Activated CD4-positive, alpha-beta T cell treated with anti-CD3 and anti-CD28 coated beads, Interleukin-2, amount 10 ng/mL, durations not matched to agents 24 days and 14 days (primary cell): ENCODE results near the gene CCDC184. TPM values are rescaled to one million over a fixed set of nuclear protein-coding genes. Genes with fewer than 3 reads are reported as not detected.

Source experiments
- DNase-seq: peaks from one replicate; pipeline ENCODE4 v3.0.0; 2022
- H3K27ac Mint-ChIP-seq: one replicate; pipeline ENCODE4 v1.8.0; 2022; ENCODE audit warnings: mild to moderate bottlenecking, mixed read lengths
- H3K27me3 Mint-ChIP-seq: one replicate; pipeline ENCODE4 v1.8.0; 2022; ENCODE audit warnings: mixed read lengths
- H3K36me3 Mint-ChIP-seq: one replicate; pipeline ENCODE4 v1.8.0; 2022; ENCODE audit warnings: low read depth, mild to moderate bottlenecking, mixed read lengths
- H3K4me1 Mint-ChIP-seq: one replicate; pipeline ENCODE4 v1.8.0; 2021; ENCODE audit warnings: mixed read lengths
- H3K4me3 Mint-ChIP-seq: one replicate; pipeline ENCODE4 v1.8.0; 2022; ENCODE audit warnings: mild to moderate bottlenecking, moderate library complexity, mixed read lengths
- H3K9me3 Mint-ChIP-seq: one replicate; pipeline ENCODE4 v1.8.0; 2021; ENCODE audit warnings: mixed read lengths
- intact Hi-C: fragments of 100-400 bp; cut with micrococcal nuclease; formaldehyde crosslinking; loops from one replicate; pipeline ENCODE4 v1.15.1; 2023
- total RNA-seq: library from RNA; stranded (reverse); gene quantifications from 2 replicates; pipeline ENCODE4 v1.2.3, GENCODE V29; 2022

The CCDC184 gene
- total RNA-seq, 1 donor from 2014 or later = 0.44 TPM

DNA sequence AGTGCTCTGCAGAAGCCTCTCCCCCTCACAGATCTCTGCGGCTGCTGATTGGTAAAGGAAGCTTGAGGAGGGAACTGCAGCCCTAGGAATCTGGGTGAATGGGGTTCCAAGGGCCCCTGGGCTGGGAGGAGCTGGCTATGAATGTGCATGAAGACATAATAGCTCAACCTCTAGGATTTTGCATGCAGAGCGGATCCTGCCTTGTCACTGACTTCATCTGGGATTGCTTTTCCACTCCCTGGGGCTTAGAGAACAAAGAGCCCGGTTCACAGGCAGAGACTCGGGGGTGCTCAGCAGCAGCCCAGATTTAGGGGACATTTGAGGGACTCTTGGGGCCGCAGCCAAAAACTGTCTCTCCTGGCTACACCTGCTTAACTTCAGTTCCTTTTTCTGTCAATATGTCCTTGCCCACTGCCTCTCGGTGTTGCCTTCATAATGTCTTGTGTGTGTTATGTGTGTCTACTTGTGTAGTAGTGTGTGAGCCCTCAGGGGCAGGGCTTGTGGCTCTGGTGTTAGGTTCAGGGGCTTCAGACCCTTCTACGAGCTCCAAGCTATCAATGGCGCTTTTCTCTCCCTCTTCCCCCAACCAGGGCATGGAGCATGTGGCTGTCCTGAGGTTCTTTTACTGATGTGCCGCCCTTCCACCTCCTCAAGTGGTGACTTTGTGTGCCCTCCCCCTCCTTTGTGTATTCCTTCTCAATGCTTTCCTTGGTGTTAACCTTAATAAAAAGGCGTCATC is 1.9 kb downstream of the CCDC184 start:
- Mint-ChIP-seq H3K27me3 (peaks cover 64% of the 10 kb centered on the region), H3K4me1 (peaks cover 29% of the 10 kb centered on the region), H3K27ac (no peak overlapping the region), H3K36me3 (peaks cover 2% of the 10 kb centered on the region), H3K4me3 (peak overlapping the region; percentile 95), H3K9me3 (no peaks in the 10 kb centered on the region)
- peak; percentile 57 for DNase-seq
- intact Hi-C loops = loop anchor here (5.0 to 10.0 kb wide), 5 partner anchors 183 to 629 kb away; partner anchors contain the start of genes CACNB3, COL2A1, TMEM106C and VDR

DNA sequence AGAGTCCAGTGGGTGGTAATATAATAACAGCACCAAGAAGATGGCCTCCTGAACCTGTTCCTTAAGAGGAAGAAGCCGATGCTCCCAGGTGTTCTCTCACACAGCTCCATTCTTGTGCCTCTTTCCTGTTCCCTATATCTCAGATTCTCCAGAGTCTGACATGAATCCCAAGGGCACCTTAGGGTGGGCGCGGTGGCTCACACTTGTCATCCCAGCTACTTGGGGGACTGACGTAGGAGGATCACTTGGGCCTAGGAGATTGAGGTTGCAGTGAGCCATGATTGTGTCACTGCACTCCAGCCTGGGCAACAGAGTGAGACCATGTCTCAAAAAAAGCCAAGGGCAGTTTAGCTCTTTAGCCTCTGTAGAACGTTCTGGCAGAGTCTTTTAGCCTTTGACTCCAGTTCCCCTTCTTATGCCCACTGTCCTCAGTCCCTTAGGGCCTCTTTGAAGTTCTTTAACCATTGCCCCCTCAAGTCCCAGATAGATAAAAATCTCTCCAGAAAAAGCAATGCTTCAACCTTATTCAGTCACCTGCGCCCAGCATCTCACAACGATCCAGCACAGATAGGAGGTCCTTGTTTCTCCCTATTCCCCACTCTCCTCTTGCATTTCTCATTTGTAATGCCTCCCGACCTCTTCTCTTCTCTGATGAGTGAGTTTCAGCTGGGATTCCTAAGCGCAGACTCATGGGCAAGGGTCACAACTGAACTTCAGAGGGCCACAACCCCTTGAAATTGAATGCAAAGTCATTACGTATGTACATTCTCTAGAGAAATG is 4.7 kb downstream of the CCDC184 start:
- Mint-ChIP-seq H3K4me3 (no peak overlapping the region), H3K27ac (no peak overlapping the region), H3K36me3 (peaks cover 2% of the 10 kb centered on the region), H3K27me3 (peaks cover 62% of the 10 kb centered on the region), H3K9me3 (no peaks in the 10 kb centered on the region), H3K4me1 (peaks cover 15% of the 10 kb centered on the region)
- intact Hi-C loops = loop anchor here (5.0 to 10.0 kb wide), 5 partner anchors 186 to 627 kb away; partner anchors contain the start of genes CACNB3, COL2A1, TMEM106C and VDR
- DNase-seq = peak; percentile 56

DNA sequence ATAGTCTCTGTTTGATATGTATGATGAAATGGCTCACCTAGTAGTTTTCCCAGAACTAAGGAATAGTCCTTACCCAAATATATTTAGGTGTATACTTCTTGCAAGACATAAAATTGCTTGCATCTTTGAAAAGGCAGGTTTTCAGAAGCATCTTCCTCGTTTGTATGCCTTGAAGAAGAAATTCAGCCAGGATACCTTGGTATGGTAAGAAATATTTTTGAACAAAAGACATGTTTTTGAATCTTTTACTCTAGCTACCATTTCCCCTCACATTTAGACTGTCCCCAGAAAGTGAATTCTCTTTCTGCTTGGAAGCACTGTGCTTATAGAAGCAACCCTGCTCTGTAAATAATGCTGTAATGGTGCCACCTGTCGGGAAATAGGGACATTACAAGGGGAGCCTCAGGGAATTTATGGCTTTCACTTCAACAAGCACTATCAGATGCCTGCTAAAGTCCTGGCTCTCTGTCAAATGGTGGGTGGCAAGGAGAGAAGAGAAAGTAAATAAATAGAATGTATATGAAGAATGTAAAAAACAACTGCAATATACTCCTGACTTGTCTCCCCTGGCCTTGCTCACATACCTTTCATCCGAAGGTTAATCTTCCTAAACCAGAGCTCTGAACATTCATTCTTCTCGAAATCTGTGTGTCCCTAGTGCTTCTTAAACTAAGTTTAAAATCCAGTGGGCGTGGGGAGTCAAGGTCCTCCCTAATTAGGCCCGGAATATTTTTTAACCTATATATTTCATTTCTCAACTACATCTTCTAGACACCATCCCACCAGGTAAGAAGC is 6.1 kb downstream of the CCDC184 start:
- DNase-seq = peak; percentile 92
- intact Hi-C loops = loop anchor here (5.0 to 10.0 kb wide), 5 partner anchors 187 to 625 kb away; partner anchors contain the start of genes CACNB3, COL2A1, TMEM106C and VDR
- H3K4me3 Mint-ChIP-seq = no peak overlapping the region
- peaks cover 67% of the 10 kb centered on the region for H3K27me3 Mint-ChIP-seq
- no peaks in the 10 kb centered on the region for H3K9me3 Mint-ChIP-seq
- H3K4me1 Mint-ChIP-seq = peaks cover 15% of the 10 kb centered on the region
- H3K36me3 Mint-ChIP-seq = peaks cover 2% of the 10 kb centered on the region
- H3K27ac Mint-ChIP-seq = no peak overlapping the region

- H3K27me3 Mint-ChIP-seq = peaks cover 60% of the 10 kb centered on the region
- intact Hi-C loops = no loop called here
Measured at GRCh38 chr12:48191096-48191495, 7.7 kb downstream of the CCDC184 start.

GRCh38 chr12:48192861-48193260 is 9.4 kb downstream of the CCDC184 start:
- peaks cover 8% of the 10 kb centered on the region for H3K4me1 Mint-ChIP-seq
- peaks cover 51% of the 10 kb centered on the region for H3K27me3 Mint-ChIP-seq
- no peaks in the 10 kb centered on the region for H3K9me3 Mint-ChIP-seq
- DNase-seq = peak; percentile 26
- intact Hi-C loops = no loop called here
- no peak overlapping the region for H3K27ac Mint-ChIP-seq
- no peak overlapping the region for H3K4me3 Mint-ChIP-seq
- H3K36me3 Mint-ChIP-seq = no peaks in the 10 kb centered on the region

More at GRCh38 chr12:48191096-48191495, 7.7 kb downstream of the CCDC184 start:
- Mint-ChIP-seq H3K27ac (no peak overlapping the region), H3K4me3 (no peak overlapping the region), H3K9me3 (no peaks in the 10 kb centered on the region), H3K4me1 (peaks cover 8% of the 10 kb centered on the region), H3K36me3 (peaks cover 2% of the 10 kb centered on the region)
- DNase-seq = peak; percentile 29

DNA sequence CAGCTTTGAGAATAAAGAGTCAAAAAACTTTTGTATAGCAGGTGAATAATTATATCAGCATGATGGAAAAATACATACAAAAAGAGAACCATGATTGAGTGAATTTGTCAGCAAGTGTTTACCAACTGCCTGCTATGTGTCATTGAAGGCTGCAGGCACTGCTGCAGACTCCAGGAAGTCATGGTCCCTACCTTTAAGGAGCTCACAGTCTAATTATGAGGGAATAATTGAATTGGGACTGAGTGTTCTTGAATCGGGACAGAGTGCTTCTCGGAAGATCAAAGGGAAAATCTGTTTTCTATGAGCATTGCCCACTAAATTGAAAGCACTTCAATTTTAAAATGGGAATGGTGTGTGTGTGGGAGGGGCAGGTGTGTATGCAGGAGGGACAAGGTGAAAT is 10.2 kb downstream of the CCDC184 start:
- Mint-ChIP-seq H3K4me3 (no peak overlapping the region), H3K36me3 (no peaks in the 10 kb centered on the region), H3K4me1 (peaks cover 8% of the 10 kb centered on the region), H3K9me3 (no peaks in the 10 kb centered on the region), H3K27ac (no peak overlapping the region), H3K27me3 (peaks cover 47% of the 10 kb centered on the region)
- intact Hi-C loops = no loop called here
- DNase-seq = no peak

GRCh38 chr12:48194799-48195201 is 11.4 kb downstream of the CCDC184 start:
- peaks cover 16% of the 10 kb centered on the region for H3K4me1 Mint-ChIP-seq
- no peak overlapping the region for H3K4me3 Mint-ChIP-seq
- no peak for DNase-seq
- H3K9me3 Mint-ChIP-seq = no peaks in the 10 kb centered on the region
- intact Hi-C loops = no loop called here
- peaks cover 41% of the 10 kb centered on the region for H3K27me3 Mint-ChIP-seq
- no peaks in the 10 kb centered on the region for H3K36me3 Mint-ChIP-seq
- H3K27ac Mint-ChIP-seq = no peak overlapping the region

DNA sequence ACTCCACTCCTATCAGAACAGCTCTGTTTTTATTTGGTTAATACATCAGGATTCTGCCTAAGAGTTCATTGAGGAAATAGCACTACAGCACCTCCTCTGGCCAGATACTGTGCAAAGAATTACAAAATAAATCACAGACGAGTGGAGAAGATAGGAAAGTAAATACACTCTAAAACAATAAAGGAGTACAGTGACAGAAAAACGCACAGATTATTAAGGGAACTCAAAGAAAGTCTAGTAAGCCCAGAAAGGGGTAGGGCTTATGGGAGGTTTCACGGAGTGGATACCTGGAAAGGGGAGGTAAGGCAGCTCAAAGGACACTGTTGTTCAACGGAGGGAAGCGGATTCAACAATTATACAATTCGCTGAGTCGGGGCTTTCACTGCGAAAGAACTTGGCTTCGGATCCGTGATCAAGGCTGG is 14.1 kb downstream of the CCDC184 start:
- Mint-ChIP-seq H3K4me1 (peaks cover 29% of the 10 kb centered on the region), H3K4me3 (peak overlapping the region; percentile 88), H3K36me3 (peaks cover 20% of the 10 kb centered on the region), H3K27ac (peak overlapping the region; percentile 97), H3K9me3 (peaks cover 10% of the 10 kb centered on the region), H3K27me3 (peaks cover 21% of the 10 kb centered on the region)
- intact Hi-C loops = no loop called here
- no peak for DNase-seq

DNA sequence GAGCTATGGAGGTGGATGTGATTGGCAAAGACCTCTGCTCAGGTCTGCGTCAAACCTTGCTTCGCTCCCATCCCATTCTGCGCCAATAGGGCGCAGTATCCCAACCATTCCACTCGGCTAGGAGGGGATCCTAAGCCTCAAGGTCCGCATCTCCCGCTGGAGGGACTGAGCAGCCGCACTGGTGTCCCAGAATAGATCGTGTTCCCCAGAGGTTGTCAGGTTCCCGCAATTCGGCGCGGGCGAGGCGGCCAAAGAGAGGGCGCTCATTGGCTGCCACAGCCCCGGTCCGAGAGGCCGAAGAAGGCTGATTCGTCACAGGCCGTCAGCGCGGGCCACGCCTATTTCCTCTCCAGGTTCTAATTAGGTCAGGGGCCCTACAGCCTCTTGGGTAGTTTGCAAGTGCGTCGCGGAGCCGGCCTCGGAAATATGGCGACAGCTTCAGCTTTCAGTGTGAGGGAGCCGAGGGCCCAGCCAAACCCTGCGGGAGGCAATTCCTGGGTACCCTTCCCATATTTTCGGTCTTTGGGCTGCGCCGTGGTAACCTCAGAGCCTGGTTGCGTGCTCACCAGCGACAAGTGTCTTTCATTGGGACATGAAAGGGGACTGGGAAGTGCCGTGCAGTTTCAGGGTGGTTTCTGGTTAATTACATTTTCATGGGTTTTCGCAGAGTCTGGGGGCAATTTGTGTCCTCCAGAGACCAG is 14.7 kb downstream of the CCDC184 start:
- intact Hi-C loops = loop anchor here (1.0 kb wide), 4 partner anchors 15 to 152 kb away; partner anchors contain the start of genes ASB8, CCDC184, SENP1 and ZNF641
- Mint-ChIP-seq H3K36me3 (peaks cover 25% of the 10 kb centered on the region), H3K27me3 (peaks cover 19% of the 10 kb centered on the region), H3K4me3 (peak overlapping the region; percentile 88), H3K9me3 (peaks cover 15% of the 10 kb centered on the region), H3K27ac (peak overlapping the region; percentile 97), H3K4me1 (peaks cover 29% of the 10 kb centered on the region)
- peak; percentile 97 for DNase-seq

- Mint-ChIP-seq H3K4me1 (peaks cover 28% of the 10 kb centered on the region), H3K36me3 (peaks cover 30% of the 10 kb centered on the region), H3K9me3 (peaks cover 19% of the 10 kb centered on the region), H3K4me3 (peak overlapping the region; percentile 88), H3K27me3 (peaks cover 15% of the 10 kb centered on the region), H3K27ac (peak overlapping the region; percentile 97)
- no peak for DNase-seq
- intact Hi-C loops = loop anchor here (1.0 kb wide), 4 partner anchors 15 to 152 kb away; partner anchors contain the start of genes ASB8, CCDC184, SENP1 and ZNF641
Measured at GRCh38 chr12:48198672-48198971, 15.2 kb downstream of the CCDC184 start.

- peaks cover 22% of the 10 kb centered on the region for H3K9me3 Mint-ChIP-seq
- peaks cover 33% of the 10 kb centered on the region for H3K36me3 Mint-ChIP-seq
- DNase-seq = peak; percentile 66
- peak overlapping the region; percentile 88 for H3K4me3 Mint-ChIP-seq
- peak overlapping the region; percentile 97 for H3K27ac Mint-ChIP-seq
- intact Hi-C loops = loop anchor here (1.0 kb wide), 4 partner anchors 16 to 151 kb away; partner anchors contain the start of genes ASB8, CCDC184, SENP1 and ZNF641
- peaks cover 12% of the 10 kb centered on the region for H3K27me3 Mint-ChIP-seq
- H3K4me1 Mint-ChIP-seq = peaks cover 27% of the 10 kb centered on the region
Measured at GRCh38 chr12:48198985-48199384, 15.5 kb downstream of the CCDC184 start.

GRCh38 chr12:48199774-48200221 is 16.4 kb downstream of the CCDC184 start:
- peaks cover 41% of the 10 kb centered on the region for H3K36me3 Mint-ChIP-seq
- intact Hi-C loops = no loop called here

DNA sequence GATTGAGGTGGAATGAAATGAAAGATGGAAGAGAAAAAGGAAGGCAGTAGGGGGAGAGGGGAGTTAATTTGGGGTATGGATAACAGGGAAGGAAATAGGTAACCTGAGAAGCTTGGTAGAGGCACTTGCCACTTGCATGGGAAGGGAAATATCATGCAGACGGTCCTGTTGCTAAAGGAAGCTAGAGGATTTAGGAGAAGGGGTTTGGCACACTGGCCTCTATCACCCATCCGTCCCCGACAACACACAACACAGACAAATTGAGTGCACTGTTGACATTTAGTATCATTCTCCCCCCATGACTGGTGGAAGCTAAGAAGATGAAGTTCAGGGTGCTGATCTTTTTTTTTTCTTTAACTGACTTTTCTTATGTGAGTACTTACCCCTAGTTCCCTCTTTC is 17.6 kb downstream of the CCDC184 start:
- Mint-ChIP-seq H3K36me3 (peaks cover 47% of the 10 kb centered on the region), H3K27ac (peak overlapping the region; percentile 1)

More at GRCh38 chr12:48199774-48200221, 16.4 kb downstream of the CCDC184 start:
- peak; percentile 75 for DNase-seq
- Mint-ChIP-seq H3K4me3 (peak overlapping the region; percentile 88), H3K27ac (peak overlapping the region; percentile 97), H3K9me3 (peaks cover 29% of the 10 kb centered on the region), H3K27me3 (peaks cover 6% of the 10 kb centered on the region), H3K4me1 (peaks cover 25% of the 10 kb centered on the region)

More for the DNA sequence above, 17.6 kb downstream of the CCDC184 start:
- H3K4me1 Mint-ChIP-seq = peaks cover 25% of the 10 kb centered on the region
- intact Hi-C loops = no loop called here
- H3K9me3 Mint-ChIP-seq = peaks cover 29% of the 10 kb centered on the region
- H3K4me3 Mint-ChIP-seq = no peak overlapping the region
- no peak for DNase-seq
- H3K27me3 Mint-ChIP-seq = no peaks in the 10 kb centered on the region
